GM21723 (cell line): ENCODE results near the gene FOSB.
"Not testable (repeated sequence)": the region's sequence is repeated elsewhere in the genome, so short reads cannot be mapped to it uniquely, and the experiment has no call there.

ENCODE experiments used
- ATAC-seq: cut with Tn5 transposase; IDR thresholded peaks from one replicate; pipeline ENCODE4 v1.9.1; 2021; ENCODE audit warnings: mild to moderate bottlenecking, moderate library complexity; ENCODE audit not compliant: unreplicated experiment

Gene FOSB

GRCh38 chr19:45503909-45504308 is 36.1 kb downstream of the FOSB start:
- ATAC-seq = no peak

- no peak for ATAC-seq
These were observed 37.6 kb downstream of the FOSB start for GRCh38 chr19:45505151-45505995.

GRCh38 chr19:45505996-45506245 is 38.1 kb downstream of the FOSB start:
- no peak for ATAC-seq

- ATAC-seq = peak; percentile 57
These were observed 38.6 kb downstream of the FOSB start for GRCh38 chr19:45506246-45506988.

GRCh38 chr19:45506989-45507871 is 39.4 kb downstream of the FOSB start, which contains the start of gene VASP:
VASP (plus strand) TSS chr19:45507479; CDS start chr19:45507772, 293 bp downstream.
- ATAC-seq = peak; percentile 47

GRCh38 chr19:45507872-45508416 is 40.1 kb downstream of the FOSB start:
- no peak for ATAC-seq

- ATAC-seq = no peak
These were observed 40.6 kb downstream of the FOSB start for GRCh38 chr19:45508417-45508860.

GRCh38 chr19:45508861-45509691 is 41.3 kb downstream of the FOSB start:
- ATAC-seq = no peak

GRCh38 chr19:45509692-45510015 is 41.9 kb downstream of the FOSB start:
- ATAC-seq = no peak

GRCh38 chr19:45510352-45510751 is 42.6 kb downstream of the FOSB start:
- ATAC-seq = not testable (repeated sequence)

GRCh38 chr19:45511074-45511473 is 43.3 kb downstream of the FOSB start:
- ATAC-seq = no peak

GRCh38 chr19:45512881-45513483 is 45.2 kb downstream of the FOSB start:
- no peak for ATAC-seq

GRCh38 chr19:45514376-45515051 is 46.7 kb downstream of the FOSB start:
- ATAC-seq = no peak

- peak; percentile 32 for ATAC-seq
These were observed 47.4 kb downstream of the FOSB start for GRCh38 chr19:45515081-45515624.

GRCh38 chr19:45515807-45516401 is 48.1 kb downstream of the FOSB start:
- ATAC-seq = no peak

- no peak for ATAC-seq
These were observed 49.4 kb downstream of the FOSB start for GRCh38 chr19:45517238-45517637.

- no peak for ATAC-seq
These were observed 50.1 kb downstream of the FOSB start for GRCh38 chr19:45517641-45518468.

GRCh38 chr19:45518469-45518826 is 50.7 kb downstream of the FOSB start:
- no peak for ATAC-seq
